T47D (cell line): ENCODE data around the gene LEKR1.
"Not testable (repeated sequence)": the region's sequence is repeated elsewhere in the genome, so short reads cannot be mapped to it uniquely, and the experiment has no call there.

ENCODE experiments used
- DNase-seq, 2 experiments: peaks; one replicate each; pipeline versions ENCODE4 v3.0.0 to v3.0.0-alpha.2; 2011 to 2012; ENCODE audit warnings: low read depth in 1 of 2, low spot score in 1 of 2
- JUND ChIP-seq: IDR thresholded peaks from 2 replicates; pipeline ENCODE4 v1.6.1; 2012; ENCODE audit warnings: low read depth
- in situ Hi-C: cut with HindIII; loops from 2 replicates; pipeline ENCODE4 v1.10.0; 2016; ENCODE audit warnings: low sequenced_read_pairs, low pct_unique_long_range_greater_than_20kb

LEKR1 gene

GRCh38 chr3:156906275-156906674, 80.1 kb downstream of the LEKR1 start:
- in situ Hi-C loops, result no loop called here
- no peak for TF ChIP-seq JUND

GRCh38 chr3:156908398-156908797, 82.2 kb downstream of the LEKR1 start:
- in situ Hi-C loops, result no loop called here
- DNase-seq, result no peak
- no peak for TF ChIP-seq JUND

More at GRCh38 chr3:156906275-156906674, 80.1 kb downstream of the LEKR1 start:
- no peak for DNase-seq

- no peak for TF ChIP-seq JUND
- in situ Hi-C loops, result no loop called here
- no peak for DNase-seq
These were observed 83.9 kb downstream of the LEKR1 start for GRCh38 chr3:156910022-156910421.

- in situ Hi-C loops, DNase-seq: not testable (repeated sequence)
These were observed 84.7 kb downstream of the LEKR1 start for GRCh38 chr3:156910831-156911230.

- in situ Hi-C loops, DNase-seq: not testable (repeated sequence)
These were observed 88.1 kb downstream of the LEKR1 start for GRCh38 chr3:156914300-156914699.

- no peak for TF ChIP-seq JUND
- no peak for DNase-seq
- in situ Hi-C loops, result no loop called here
These were observed 89.2 kb downstream of the LEKR1 start for GRCh38 chr3:156915372-156915771.

GRCh38 chr3:156918746-156919145, 92.6 kb downstream of the LEKR1 start:
- TF ChIP-seq JUND, result no peak
- in situ Hi-C loops, result no loop called here
- no peak for DNase-seq

GRCh38 chr3:156919818-156920217, 93.7 kb downstream of the LEKR1 start:
- no peak for TF ChIP-seq JUND
- in situ Hi-C loops, result no loop called here
- DNase-seq, result no peak

- TF ChIP-seq JUND, result no peak; the same call in 1 of the 2 replicates
- in situ Hi-C loops, result no loop called here
- DNase-seq, result no peak
These were observed 94.2 kb downstream of the LEKR1 start for GRCh38 chr3:156920399-156920798.

- in situ Hi-C loops, result no loop called here
- no peak for DNase-seq
- TF ChIP-seq JUND, result no peak
These were observed 97.2 kb downstream of the LEKR1 start for GRCh38 chr3:156923349-156923748.

- in situ Hi-C loops, result no loop called here
- TF ChIP-seq JUND, result no peak
- no peak for DNase-seq
These were observed 112.6 kb downstream of the LEKR1 start for GRCh38 chr3:156938724-156939123.

- DNase-seq, result no peak
- in situ Hi-C loops, result no loop called here
- no peak for TF ChIP-seq JUND
These were observed 113.2 kb downstream of the LEKR1 start for GRCh38 chr3:156939315-156939714.

GRCh38 chr3:156941311-156941710, 115.2 kb downstream of the LEKR1 start:
- in situ Hi-C loops, result no loop called here
- no peak for DNase-seq
- no peak for TF ChIP-seq JUND

GRCh38 chr3:156948402-156949210, 122.5 kb downstream of the LEKR1 start:
- TF ChIP-seq JUND, result no peak
- in situ Hi-C loops, result no loop called here
- DNase-seq, result no peak
